Tibial nerve (tissue), 4 donors: Measurements from ENCODE around the gene TRAF7. TPM values are rescaled to one million over a fixed set of nuclear protein-coding genes. Genes with fewer than 3 reads are reported as not detected.
"Not testable (repeated sequence)": the region's sequence is repeated elsewhere in the genome, so short reads cannot be mapped to it uniquely, and the experiment has no call there.

Experiments
- DNase-seq, 2 donors: peaks; one replicate each; pipeline ENCODE4 v3.0.0-alpha.2; 2019; ENCODE audit warnings: low spot score in 2 of 2
- H3K27ac ChIP-seq, 4 donors: fragments of 200-600 bp; sonication (generic) in 3 of 4; one replicate each; pipeline ENCODE4 v1.5.1; 2017 to 2019; ENCODE audit warnings: mild to moderate bottlenecking in 1 of 4
- H3K27me3 ChIP-seq, 2 donors: fragments of 200-600 bp; sonication (generic) in 1 of 2; one replicate each; pipeline versions ENCODE4 v1.5.1 to v1.6.0; 2017 to 2019
- H3K36me3 ChIP-seq, 3 donors: fragments of 200-600 bp; sonication (generic); one replicate each; pipeline ENCODE4 v1.5.1; 2018 to 2019
- H3K4me1 ChIP-seq, 4 donors: fragments of 200-600 bp; sonication (generic) in 3 of 4; one replicate each; pipeline ENCODE4 v1.5.1; 2017 to 2019
- H3K4me3 ChIP-seq, 4 donors: fragments of 200-600 bp; sonication (generic) in 3 of 4; one replicate each; pipeline ENCODE4 v1.5.1; 2017 to 2019; ENCODE audit warnings: mild to moderate bottlenecking in 1 of 4, moderate library complexity in 1 of 4
- H3K9me3 ChIP-seq, 4 donors: fragments of 200-600 bp; sonication (generic) in 3 of 4; one replicate each; pipeline ENCODE4 v1.5.1; 2017 to 2019
- CTCF ChIP-seq, 5 experiments: fragments of 200-600 bp in 3 of 5; fragments of 450-650 bp in 2 of 5; sonication (generic) in 3 of 5; IDR thresholded peaks; one replicate each; pipeline ENCODE4 v1.5.1; 2016 to 2019; ENCODE audit warnings: antibody characterized with exemption in 5 of 5, mild to moderate bottlenecking in 3 of 5, moderate library complexity in 2 of 5
- EP300 ChIP-seq, 2 donors: sonication (generic); formaldehyde crosslinking; IDR thresholded peaks; one replicate each; pipeline ENCODE4 v1.6.1; 2017; ENCODE audit warnings: antibody characterized with exemption in 2 of 2, mild to moderate bottlenecking in 1 of 2
- POLR2A ChIP-seq, 2 donors: fragments of 450-650 bp; IDR thresholded peaks; one replicate each; pipeline ENCODE4 v1.6.1; 2017; ENCODE audit warnings: antibody characterized with exemption in 2 of 2, mild to moderate bottlenecking in 2 of 2, moderate library complexity in 2 of 2
- WGBS, 2 donors: methylation state at CpG; one replicate each; pipeline ENCODE4 v1.1.5; 2018; 5-methylcytosine and 5-hydroxymethylcytosine counted together
- total RNA-seq, 4 donors: library from RNA; depleted of rRNA; stranded (reverse); fragments of >200 nt; gene quantifications; one replicate each; pipeline ENCODE4 v1.1.0, GENCODE V29; 2016

TRAF7 gene
- total RNA-seq, 4 donors from 2014 or later, result 29.1 to 53.7 (median 38.4) TPM

- peaks cover 0 to 46% of the 10 kb centered on the region in 2 donors for H3K27me3 ChIP-seq
- TF ChIP-seq EP300 (IDR thresholded peaks at IDR 0.05) (no peak), POLR2A (IDR thresholded peaks at IDR 0.05) (no peak), CTCF (IDR thresholded peaks at IDR 0.05) (no peak)
- DNase-seq, result no peak
- 61 to 65% methylated on average over 4 of the region's 4 CpGs for WGBS, 2 donors
- no peak overlapping the region for H3K27ac ChIP-seq
- no peaks in the 10 kb centered on the region for H3K36me3 ChIP-seq
- H3K4me3 ChIP-seq, result no peak overlapping the region
- peaks cover 0 to 25% (median 8%) of the 10 kb centered on the region in 4 donors for H3K4me1 ChIP-seq
- H3K9me3 ChIP-seq, result no peaks in the 10 kb centered on the region
Measured at GRCh38 chr16:2198283-2198682, 42.7 kb downstream of the TRAF7 start.

GRCh38 chr16:2199095-2199494, 43.5 kb downstream of the TRAF7 start:
- H3K4me3 ChIP-seq, result no peak overlapping the region
- no peak for DNase-seq
- TF ChIP-seq CTCF (IDR thresholded peaks at IDR 0.05), result no peak
- TF ChIP-seq EP300 (IDR thresholded peaks at IDR 0.05), result no peak
- TF ChIP-seq POLR2A (IDR thresholded peaks at IDR 0.05), result no peak
- H3K36me3 ChIP-seq, result no peaks in the 10 kb centered on the region
- peaks cover 0 to 37% of the 10 kb centered on the region in 2 donors for H3K27me3 ChIP-seq
- H3K4me1 ChIP-seq, result peaks cover 0 to 25% (median 8%) of the 10 kb centered on the region in 4 donors
- no peak overlapping the region for H3K27ac ChIP-seq
- H3K9me3 ChIP-seq, result no peaks in the 10 kb centered on the region
- 60 to 84% methylated on average over 3 to 5 of the region's 5 CpGs for WGBS, 2 donors

GRCh38 chr16:2199621-2200139, 44.1 kb downstream of the TRAF7 start:
- Histone ChIP-seq H3K27ac (no peak overlapping the region), H3K27me3 (peaks cover 0 to 32% of the 10 kb centered on the region in 2 donors), H3K36me3 (no peaks in the 10 kb centered on the region), H3K9me3 (no peaks in the 10 kb centered on the region), H3K4me3 (no peak overlapping the region), H3K4me1 (peaks cover 0 to 25% (median 9%) of the 10 kb centered on the region in 4 donors)
- DNase-seq, result no peak
- TF ChIP-seq CTCF (IDR thresholded peaks at IDR 0.05), result no peak
- TF ChIP-seq POLR2A (IDR thresholded peaks at IDR 0.05), result no peak
- no peak for TF ChIP-seq EP300 (IDR thresholded peaks at IDR 0.05)
- WGBS, 2 donors, result 67 to 69% methylated on average over 9 to 14 of the region's 14 CpGs

GRCh38 chr16:2200313-2200712, 44.7 kb downstream of the TRAF7 start:
- Histone ChIP-seq H3K27ac (no peak overlapping the region), H3K4me3 (no peak overlapping the region), H3K36me3 (no peaks in the 10 kb centered on the region), H3K4me1 (peaks cover 0 to 23% (median 8%) of the 10 kb centered on the region in 4 donors), H3K27me3 (peaks cover 0 to 25% of the 10 kb centered on the region in 2 donors), H3K9me3 (no peaks in the 10 kb centered on the region)
- 83 to 90% methylated on average over 6 of the region's 6 CpGs for WGBS, 2 donors
- no peak for DNase-seq
- TF ChIP-seq POLR2A (IDR thresholded peaks at IDR 0.05) (no peak), CTCF (IDR thresholded peaks at IDR 0.05) (no peak), EP300 (IDR thresholded peaks at IDR 0.05) (no peak)

GRCh38 chr16:2203119-2203688, 47.6 kb downstream of the TRAF7 start:
- WGBS, 2 donors, result 84 to 94% methylated on average over 8 of the region's 8 CpGs
- H3K4me3 ChIP-seq, H3K27me3 ChIP-seq, H3K27ac ChIP-seq, H3K9me3 ChIP-seq, DNase-seq: not testable (repeated sequence)
- peaks cover 0 to 28% (median 12%) of the 10 kb centered on the region in 4 donors for H3K4me1 ChIP-seq
- H3K36me3 ChIP-seq, result peaks cover 0 to 18% (median 3%) of the 10 kb centered on the region in 3 donors
